CD8-positive, alpha-beta memory T cell (primary cell): ENCODE measurements around the gene CRIP1. TPM values are rescaled to one million over a fixed set of nuclear protein-coding genes. Genes with fewer than 3 reads are reported as not detected.

Experiments used
- CTCF ChIA-PET: fragments of 350-600 bp; sonication (Branson Sonifier 250); formaldehyde crosslinking; loops from one replicate; lab custom pipeline; 2021; ENCODE audit warnings: antibody characterized with exemption; lab: Charles Lee
- POLR2A ChIA-PET: fragments of 350-600 bp; sonication (Branson Sonifier 250); formaldehyde crosslinking; loops from one replicate; lab custom pipeline; 2021; ENCODE audit warnings: antibody characterized with exemption; lab: Charles Lee
- DNase-seq, 5 donors: peaks; one replicate each; pipeline versions ENCODE4 v3.0.0 to v3.0.0-alpha.2; 2020 to 2022; ENCODE audit warnings: mixed read lengths in 1 of 5
- H3K27ac ChIP-seq: one replicate; pipeline ENCODE4 v1.7.0; 2013; ENCODE audit warnings: low read depth, mild to moderate bottlenecking, low read length, moderate library complexity
- H3K27me3 ChIP-seq: 2 replicates; pipeline ENCODE4 v1.7.0; 2013; ENCODE audit warnings: low read length, mild to moderate bottlenecking; ENCODE audit not compliant: insufficient read depth, poor library complexity, severe bottlenecking
- H3K36me3 ChIP-seq: 2 replicates; pipeline ENCODE4 v1.7.0; 2013; ENCODE audit warnings: mild to moderate bottlenecking, low read length, moderate library complexity; ENCODE audit not compliant: insufficient read depth
- H3K4me1 ChIP-seq: 2 replicates; pipeline ENCODE4 v1.7.0; 2013; ENCODE audit warnings: mild to moderate bottlenecking, low read length, moderate library complexity; ENCODE audit not compliant: insufficient read depth
- H3K4me3 ChIP-seq: 2 replicates; pipeline ENCODE4 v1.7.0; 2013; ENCODE audit warnings: mild to moderate bottlenecking, low read length
- H3K9me3 ChIP-seq: 2 replicates; pipeline ENCODE4 v1.7.0; 2013; ENCODE audit warnings: mild to moderate bottlenecking, low read length
- H3K27ac Mint-ChIP-seq, 8 donors: one replicate each; pipeline ENCODE4 v1.8.0; 2020 to 2021; ENCODE audit warnings: mixed read lengths in 8 of 8, mild to moderate bottlenecking in 6 of 8, inconsistent platforms in 3 of 8, moderate library complexity in 3 of 8
- H3K27me3 Mint-ChIP-seq, 2 donors: one replicate each; pipeline ENCODE4 v1.8.0; 2020 to 2021; ENCODE audit warnings: mixed read lengths in 2 of 2, mild to moderate bottlenecking in 1 of 2, moderate library complexity in 1 of 2
- H3K36me3 Mint-ChIP-seq, 3 donors: one replicate each; pipeline ENCODE4 v1.8.0; 2020 to 2021; ENCODE audit warnings: mixed read lengths in 3 of 3, inconsistent platforms in 1 of 3, mild to moderate bottlenecking in 1 of 3
- H3K4me1 Mint-ChIP-seq, 3 donors: one replicate each; pipeline ENCODE4 v1.8.0; 2020 to 2021; ENCODE audit warnings: mixed read lengths in 3 of 3, inconsistent platforms in 1 of 3, mild to moderate bottlenecking in 1 of 3
- H3K4me3 Mint-ChIP-seq, 7 donors: one replicate each; pipeline ENCODE4 v1.8.0; 2020 to 2021; ENCODE audit warnings: mixed read lengths in 7 of 7, mild to moderate bottlenecking in 6 of 7, moderate library complexity in 4 of 7, inconsistent platforms in 2 of 7
- H3K9me3 Mint-ChIP-seq, 5 donors: one replicate each; pipeline ENCODE4 v1.8.0; 2020 to 2022; ENCODE audit warnings: mixed read lengths in 5 of 5, mild to moderate bottlenecking in 3 of 5, moderate library complexity in 2 of 5, inconsistent platforms in 1 of 5
- polyA plus RNA-seq: library from polyadenylated mRNA; unstranded; fragments of 300-500 nt; fragmentation: Illumina TruSeq; gene quantifications from one replicate; pipeline ENCODE4 v1.2.3, GENCODE V29; 2021
- total RNA-seq, 2 experiments: library from RNA; stranded (reverse); gene quantifications; one replicate each; pipeline ENCODE4 v1.2.3, GENCODE V29; 2021

CRIP1 gene
- total and polyA plus RNA-seq, 3 experiments from 2014 or later: 463 to 1,031 (median 468) TPM

- no peak overlapping the region for H3K4me3 ChIP-seq
- Mint-ChIP-seq H3K9me3 (no peaks in the 10 kb centered on the region), H3K4me1 (no peaks in the 10 kb centered on the region), H3K27ac (no peak overlapping the region), H3K4me3 (no peak overlapping the region), H3K36me3 (peaks cover 0 to 41% (median 0%) of the 10 kb centered on the region in 3 donors), H3K27me3 (no peaks in the 10 kb centered on the region)
- CTCF ChIA-PET: interaction anchor here (0.5 kb wide), 1 partner anchor 30 kb away, joined by 3 read pairs; no protein-coding TSS in a partner anchor
- DNase-seq: no peak
- no peak overlapping the region for H3K27ac ChIP-seq
- H3K9me3 ChIP-seq: no peaks in the 10 kb centered on the region
- H3K27me3 ChIP-seq: no peaks in the 10 kb centered on the region
- POLR2A ChIA-PET: no interaction called here
- no peaks in the 10 kb centered on the region for H3K36me3 ChIP-seq
- no peaks in the 10 kb centered on the region for H3K4me1 ChIP-seq
These were observed 22.2 kb upstream of the CRIP1 start for GRCh38 chr14:105464501-105464900.

- H3K4me3 ChIP-seq: no peak overlapping the region
- Mint-ChIP-seq H3K9me3 (no peaks in the 10 kb centered on the region), H3K4me3 (no peak overlapping the region), H3K27me3 (no peaks in the 10 kb centered on the region), H3K36me3 (peaks cover 0 to 45% (median 0%) of the 10 kb centered on the region in 3 donors), H3K27ac (no peak overlapping the region), H3K4me1 (no peaks in the 10 kb centered on the region)
- H3K27me3 ChIP-seq: no peaks in the 10 kb centered on the region
- ChIA-PET CTCF (interaction anchor here (0.5 kb wide), 1 partner anchor 31 kb away, joined by 3 read pairs; no protein-coding TSS in a partner anchor), POLR2A (no interaction called here)
- no peak overlapping the region for H3K27ac ChIP-seq
- H3K36me3 ChIP-seq: no peaks in the 10 kb centered on the region
- no peak for DNase-seq
- H3K4me1 ChIP-seq: no peaks in the 10 kb centered on the region
- H3K9me3 ChIP-seq: no peaks in the 10 kb centered on the region
These were observed 21.3 kb upstream of the CRIP1 start for GRCh38 chr14:105465209-105466031.

- no peak for DNase-seq
- H3K36me3 ChIP-seq: no peaks in the 10 kb centered on the region
- CTCF ChIA-PET: interaction anchor here (1.2 kb wide), 1 partner anchor 19 kb away, joined by 3 read pairs; no protein-coding TSS in a partner anchor
These were observed 20.0 kb upstream of the CRIP1 start for GRCh38 chr14:105466531-105467248.

GRCh38 chr14:105467249-105467941 is 19.3 kb upstream of the CRIP1 start:
- no peaks in the 10 kb centered on the region for H3K36me3 ChIP-seq
- Mint-ChIP-seq H3K4me3 (no peak overlapping the region), H3K27me3 (no peaks in the 10 kb centered on the region), H3K36me3 (peaks cover 0 to 32% (median 0%) of the 10 kb centered on the region in 3 donors), H3K9me3 (no peaks in the 10 kb centered on the region), H3K4me1 (no peaks in the 10 kb centered on the region), H3K27ac (no peak overlapping the region)
- no peak overlapping the region for H3K4me3 ChIP-seq
- H3K9me3 ChIP-seq: no peaks in the 10 kb centered on the region
- CTCF ChIA-PET: interaction anchor here (1.2 to 1.6 kb wide), 3 partner anchors 13 to 22 kb away, joined by 3 to 8 read pairs (median 4); no protein-coding TSS in a partner anchor
- H3K27ac ChIP-seq: no peak overlapping the region
- POLR2A ChIA-PET: no interaction called here
- H3K27me3 ChIP-seq: no peaks in the 10 kb centered on the region
- DNase-seq: no peak
- H3K4me1 ChIP-seq: no peaks in the 10 kb centered on the region

More at GRCh38 chr14:105466531-105467248, 20.0 kb upstream of the CRIP1 start:
- Mint-ChIP-seq H3K36me3 (peaks cover 0 to 33% (median 0%) of the 10 kb centered on the region in 3 donors), H3K4me1 (no peaks in the 10 kb centered on the region), H3K27ac (no peak overlapping the region), H3K27me3 (no peaks in the 10 kb centered on the region), H3K9me3 (no peaks in the 10 kb centered on the region), H3K4me3 (no peak overlapping the region)
- H3K27ac ChIP-seq: no peak overlapping the region
- POLR2A ChIA-PET: no interaction called here
- no peaks in the 10 kb centered on the region for H3K9me3 ChIP-seq
- no peaks in the 10 kb centered on the region for H3K27me3 ChIP-seq
- H3K4me1 ChIP-seq: no peaks in the 10 kb centered on the region
- H3K4me3 ChIP-seq: no peak overlapping the region

- no peaks in the 10 kb centered on the region for H3K27me3 ChIP-seq
- Mint-ChIP-seq H3K27me3 (no peaks in the 10 kb centered on the region), H3K4me3 (no peak overlapping the region), H3K9me3 (no peaks in the 10 kb centered on the region), H3K36me3 (peaks cover 0 to 26% (median 0%) of the 10 kb centered on the region in 3 donors), H3K4me1 (no peaks in the 10 kb centered on the region), H3K27ac (no peak overlapping the region)
- H3K27ac ChIP-seq: no peak overlapping the region
- H3K9me3 ChIP-seq: no peaks in the 10 kb centered on the region
- H3K4me3 ChIP-seq: no peak overlapping the region
- no peak for DNase-seq
- POLR2A ChIA-PET: no interaction called here
- H3K4me1 ChIP-seq: no peaks in the 10 kb centered on the region
- CTCF ChIA-PET: interaction anchor here (1.2 to 1.8 kb wide), 4 partner anchors 13 to 60 kb away, joined by 3 to 8 read pairs (median 4); no protein-coding TSS in a partner anchor
- H3K36me3 ChIP-seq: no peaks in the 10 kb centered on the region
These were observed 18.7 kb upstream of the CRIP1 start for GRCh38 chr14:105467942-105468471.

- Histone ChIP-seq H3K27me3 (no peaks in the 10 kb centered on the region), H3K36me3 (no peaks in the 10 kb centered on the region), H3K27ac (no peak overlapping the region), H3K9me3 (no peaks in the 10 kb centered on the region), H3K4me3 (no peak overlapping the region), H3K4me1 (peaks cover 6% of the 10 kb centered on the region)
- no peaks in the 10 kb centered on the region for H3K27me3 Mint-ChIP-seq
- DNase-seq: no peak
- no peak overlapping the region for H3K27ac Mint-ChIP-seq
- peaks cover 0 to 6% (median 0%) of the 10 kb centered on the region in 3 donors for H3K4me1 Mint-ChIP-seq
- CTCF ChIA-PET: interaction anchor here (1.6 to 2.2 kb wide), 4 partner anchors 12 to 98 kb away, joined by 4 to 8 read pairs (median 4); no protein-coding TSS in a partner anchor
- no peaks in the 10 kb centered on the region for H3K9me3 Mint-ChIP-seq
- POLR2A ChIA-PET: interaction anchor here (0.9 kb wide), 1 partner anchor 21 kb away, joined by 3 read pairs; no protein-coding TSS in a partner anchor
- no peak overlapping the region for H3K4me3 Mint-ChIP-seq
- H3K36me3 Mint-ChIP-seq: peaks cover 0 to 20% (median 0%) of the 10 kb centered on the region in 3 donors
These were observed 18.0 kb upstream of the CRIP1 start for GRCh38 chr14:105468621-105469241.
